GM21423 (cell line): ENCODE data around the gene STMN3.
"Not testable (repeated sequence)": the region's sequence is repeated elsewhere in the genome, so short reads cannot be mapped to it uniquely, and the experiment has no call there.

Source experiments
- ATAC-seq: cut with Tn5 transposase; IDR thresholded peaks from one replicate; pipeline ENCODE4 v1.9.1; 2021; ENCODE audit warnings: mild to moderate bottlenecking, moderate library complexity; ENCODE audit not compliant: unreplicated experiment

Gene STMN3

DNA sequence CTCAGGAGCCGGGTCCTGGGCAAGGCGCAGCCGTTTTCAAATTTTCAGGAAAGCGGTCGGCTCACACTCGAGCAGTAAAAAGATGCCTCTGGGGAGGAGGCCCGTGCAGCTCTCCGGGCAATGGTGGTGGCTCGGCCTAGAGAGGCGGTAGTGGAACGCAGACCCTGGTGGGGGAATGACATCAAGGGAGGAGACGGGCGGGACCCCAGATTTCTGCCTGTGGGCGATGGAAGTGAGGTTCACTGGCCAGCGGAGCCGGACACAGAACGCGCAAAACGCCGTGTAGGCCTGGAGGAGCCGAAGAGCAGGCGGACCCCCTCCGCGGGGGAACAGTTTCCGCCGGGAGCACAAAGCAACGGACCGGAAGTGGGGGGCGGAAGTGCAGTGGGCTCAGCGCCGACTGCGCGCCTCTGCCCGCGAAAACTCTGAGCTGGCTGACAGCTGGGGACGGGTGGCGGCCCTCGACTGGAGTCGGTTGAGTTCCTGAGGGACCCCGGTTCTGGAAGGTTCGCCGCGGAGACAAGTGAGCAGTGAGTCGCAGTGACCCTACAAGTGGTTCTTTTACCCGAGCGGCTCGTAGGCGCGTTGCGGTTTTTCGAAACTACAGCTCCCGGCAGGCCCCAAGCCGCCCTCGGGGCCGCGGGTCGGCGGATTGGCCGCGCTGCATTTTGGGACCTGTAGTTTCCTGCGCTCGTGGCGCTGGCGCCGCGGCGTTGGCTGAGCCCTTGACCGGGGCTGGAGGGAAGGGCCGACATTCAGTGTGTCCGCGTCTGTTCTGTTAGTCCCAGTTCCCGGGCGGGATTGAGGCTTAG, 4.9 kb upstream of the STMN3 start, which contains the start of gene RTEL1:
RTEL1 (plus strand) TSS at position 376 of the 812 bp plus-strand sequence. CDS start 1,091 bp downstream, outside the sequence.
- ATAC-seq: peak; percentile 88

- ATAC-seq: no peak
These were observed 4.2 kb upstream of the STMN3 start for GRCh38 chr20:63657260-63657936.

- no peak for ATAC-seq
These were observed 3.2 kb upstream of the STMN3 start for GRCh38 chr20:63656451-63656850.

GRCh38 chr20:63655249-63655648, 2.0 kb upstream of the STMN3 start:
- no peak for ATAC-seq

- ATAC-seq: no peak
These were observed 897 bp upstream of the STMN3 start for GRCh38 chr20:63653974-63654668.

GRCh38 chr20:63652192-63652980, 838 bp downstream of the STMN3 start:
- no peak for ATAC-seq

- ATAC-seq: no peak
These were observed 1.4 kb downstream of the STMN3 start for GRCh38 chr20:63651942-63652191.

GRCh38 chr20:63650486-63650885, 2.7 kb downstream of the STMN3 start:
- not testable (repeated sequence) for ATAC-seq

- no peak for ATAC-seq
These were observed 4.2 kb downstream of the STMN3 start for GRCh38 chr20:63648895-63649589.

- no peak for ATAC-seq
These were observed 5.0 kb downstream of the STMN3 start for GRCh38 chr20:63648190-63648589.

DNA sequence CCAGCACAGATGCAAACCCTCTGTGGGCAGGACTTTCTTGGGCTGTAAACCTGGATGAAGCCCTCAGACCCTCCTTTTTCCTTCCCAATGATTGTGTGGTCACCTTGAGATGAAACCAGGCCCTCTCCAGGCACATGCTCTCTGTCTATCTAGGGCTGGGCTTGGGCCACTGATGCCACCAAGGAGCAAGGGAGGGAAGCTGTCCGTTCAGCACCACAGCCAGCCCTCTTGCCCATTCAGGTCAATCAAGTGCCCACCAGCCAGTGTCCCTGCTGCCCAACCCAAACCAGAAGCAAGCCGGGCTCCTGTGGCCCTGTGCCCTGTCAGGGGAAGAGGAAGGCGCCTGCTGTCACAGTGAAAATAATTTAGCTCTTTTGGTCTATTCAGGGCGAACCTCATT, 8.0 kb downstream of the STMN3 start:
- no peak for ATAC-seq

GRCh38 chr20:63643946-63644345, 9.3 kb downstream of the STMN3 start:
- ATAC-seq: no peak

- no peak for ATAC-seq
These were observed 9.7 kb downstream of the STMN3 start for GRCh38 chr20:63643499-63643898.

DNA sequence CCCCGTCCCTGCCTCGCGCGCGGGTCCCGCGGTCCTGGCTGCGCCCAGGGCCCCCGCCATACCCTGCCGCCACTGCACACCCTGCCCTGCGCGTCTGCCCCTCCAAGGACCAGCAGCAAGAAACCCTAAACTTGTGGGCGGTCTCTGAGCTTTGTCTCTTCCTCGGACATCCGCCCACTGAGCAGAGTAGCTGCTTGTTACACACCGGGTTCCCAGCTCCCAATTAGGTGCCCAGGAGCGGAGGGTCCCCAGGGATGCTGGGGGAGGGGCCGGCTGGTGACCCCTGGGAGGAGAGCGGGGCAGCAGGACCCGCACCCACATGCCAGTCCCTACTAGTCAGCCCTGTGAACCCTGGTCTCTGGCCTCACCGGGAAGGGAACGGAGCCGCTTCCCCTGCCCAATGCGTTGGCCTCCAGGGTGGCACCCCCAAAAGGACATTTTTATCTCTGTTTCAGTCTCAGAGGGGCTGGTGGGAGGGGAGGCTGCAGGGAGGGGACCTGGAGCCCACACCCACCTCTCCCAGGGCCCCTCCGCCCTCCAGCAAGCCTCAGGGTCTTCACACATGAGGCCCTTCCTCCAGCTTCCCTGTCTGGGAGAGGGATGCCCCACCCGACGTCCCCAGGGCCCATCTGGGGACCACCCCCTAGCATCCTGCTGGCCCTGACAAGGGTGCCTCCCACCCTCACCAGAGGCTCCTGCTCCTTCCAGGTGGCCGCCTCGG, 10.5 kb downstream of the STMN3 start:
- no peak for ATAC-seq

GRCh38 chr20:63641792-63642523, 11.3 kb downstream of the STMN3 start:
- peak; percentile 54 for ATAC-seq

DNA sequence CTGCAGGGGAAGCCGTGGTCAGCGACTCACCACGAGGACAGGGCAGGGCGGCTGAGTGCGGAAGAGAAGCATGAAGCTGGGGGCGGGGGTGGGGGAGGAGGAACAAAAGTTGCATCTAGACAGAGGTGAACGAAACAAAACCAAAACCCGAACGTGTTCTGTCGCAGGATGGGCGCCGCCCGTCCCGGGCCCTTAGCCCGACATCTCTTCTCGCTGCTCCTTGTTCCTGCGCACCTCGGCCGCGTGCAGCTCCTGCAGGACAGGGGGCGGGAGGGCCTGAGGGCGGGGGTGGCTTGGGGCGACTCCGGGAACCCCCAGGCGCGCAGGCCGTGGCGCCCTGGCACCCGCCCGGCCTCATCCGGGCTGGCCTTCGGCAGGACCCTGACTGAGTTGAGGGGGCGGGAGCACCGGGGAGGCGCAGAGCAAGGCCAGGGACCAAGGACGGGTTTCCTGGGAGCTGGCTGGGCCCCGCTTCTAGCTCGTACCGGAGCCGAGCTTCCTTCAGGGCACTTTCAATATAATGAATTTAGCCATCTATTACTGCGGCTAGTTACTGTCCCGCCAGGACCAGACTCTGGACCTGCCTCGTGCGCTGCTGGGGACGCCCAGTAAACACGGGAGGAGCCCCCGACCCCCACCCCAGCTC, 12.0 kb downstream of the STMN3 start:
- ATAC-seq: peak; percentile 21

DNA sequence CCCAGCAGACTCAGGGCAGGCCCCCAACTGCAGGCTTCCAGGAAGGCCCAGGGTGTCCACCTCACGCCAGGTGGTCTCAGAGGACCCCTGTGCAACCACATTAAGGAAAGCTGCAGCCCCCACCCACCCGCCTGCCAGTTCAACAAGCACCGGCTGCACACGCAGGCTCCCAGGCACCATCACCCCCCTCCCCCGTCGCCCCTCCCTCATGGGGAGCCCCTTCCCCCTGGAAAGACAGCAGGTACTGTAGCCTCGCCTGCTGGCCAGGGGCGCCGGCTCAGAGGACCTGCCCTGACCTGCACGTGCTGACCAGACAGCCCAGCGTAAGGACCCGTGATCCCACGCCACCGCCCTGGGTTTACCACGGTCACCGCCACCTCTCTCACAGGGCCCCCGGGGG, 12.5 kb downstream of the STMN3 start:
- not testable (repeated sequence) for ATAC-seq

- ATAC-seq: no peak
These were observed 13.1 kb downstream of the STMN3 start for GRCh38 chr20:63640086-63640485.
